ENCODE results near the gene KRTAP17-1.

GRCh38 chr17:41296846-41297245 lies 18.7 kb downstream of the KRTAP17-1 start:
- no peak for TF ChIP-seq EZH2 (IDR thresholded peaks at IDR 0.05; ENCODE audit: low read depth)
- no peak for TF ChIP-seq CTCF (conservative IDR thresholded peaks at IDR 0.05)
